Esophagus squamous epithelium (tissue), 5 donors: ENCODE measurements around the gene FBXO47. TPM values are rescaled to one million over a fixed set of nuclear protein-coding genes. Genes with fewer than 3 reads are reported as not detected.
"Not testable (repeated sequence)": the region's sequence is repeated elsewhere in the genome, so short reads cannot be mapped to it uniquely, and the experiment has no call there.

Experiments used
- DNase-seq: peaks from one replicate; lab custom pipeline; 2025; lab: John Stamatoyannopoulos, UW
- H3K27ac ChIP-seq, 4 donors: fragments of 200-600 bp; sonication (generic); one replicate each; pipeline ENCODE4 v1.5.1; 2016 to 2019; ENCODE audit warnings: mild to moderate bottlenecking in 1 of 4
- H3K27me3 ChIP-seq, 4 donors: fragments of 200-600 bp; sonication (generic); 1 replicate in 3 of 4; 2 replicates in 1 of 4; pipeline versions ENCODE4 v1.5.1 to v1.6.0; 2017 to 2021; ENCODE audit warnings: antibody characterized with exemption in 1 of 4
- H3K36me3 ChIP-seq, 3 donors: fragments of 200-600 bp; sonication (generic); one replicate each; pipeline ENCODE4 v1.5.1; 2016 to 2019
- H3K4me1 ChIP-seq, 3 donors: fragments of 200-600 bp; sonication (generic); one replicate each; pipeline ENCODE4 v1.5.1; 2017 to 2019
- H3K4me3 ChIP-seq, 4 donors: fragments of 200-600 bp; sonication (generic); 1 replicate in 3 of 4; 2 replicates in 1 of 4; pipeline ENCODE4 v1.5.1; 2016 to 2019; ENCODE audit warnings: mild to moderate bottlenecking in 2 of 4, moderate library complexity in 1 of 4
- H3K9me3 ChIP-seq, 3 donors: fragments of 200-600 bp; sonication (generic); one replicate each; pipeline ENCODE4 v1.5.1; 2016 to 2019
- POLR2A ChIP-seq, 4 donors: fragments of 450-650 bp; IDR thresholded peaks; one replicate each; pipeline ENCODE4 v1.6.1; 2017; ENCODE audit warnings: antibody characterized with exemption in 4 of 4, mild to moderate bottlenecking in 4 of 4, moderate library complexity in 3 of 4
- WGBS, 2 donors: methylation state at CpG; one replicate each; pipeline ENCODE4 v1.1.5; 2018; 5-methylcytosine and 5-hydroxymethylcytosine counted together
- intact Hi-C: fragments of 100-400 bp; cut with DNase I; formaldehyde crosslinking; loops from one replicate; pipeline ENCODE4 v1.15.0; 2022
- total RNA-seq, 4 donors: library from RNA; depleted of rRNA; stranded (reverse); fragments of >200 nt; gene quantifications; one replicate each; pipeline ENCODE4 v1.1.0, GENCODE V29; 2016
- TF ChIP-seq, protein P1 (sequence below), 6 experiments: fragments of 450-650 bp in 4 of 6; fragments of 200-600 bp in 2 of 6; sonication (generic) in 2 of 6; IDR thresholded peaks; one replicate each; pipeline ENCODE4 v1.5.1; 2016 to 2019; ENCODE audit warnings: antibody characterized with exemption in 6 of 6, mild to moderate bottlenecking in 4 of 6, moderate library complexity in 4 of 6
- donor health status: DM: yes; HTN: yes; CAD: no.

FBXO47 gene
- total RNA-seq, 4 donors from 2014 or later: not detected

DNA sequence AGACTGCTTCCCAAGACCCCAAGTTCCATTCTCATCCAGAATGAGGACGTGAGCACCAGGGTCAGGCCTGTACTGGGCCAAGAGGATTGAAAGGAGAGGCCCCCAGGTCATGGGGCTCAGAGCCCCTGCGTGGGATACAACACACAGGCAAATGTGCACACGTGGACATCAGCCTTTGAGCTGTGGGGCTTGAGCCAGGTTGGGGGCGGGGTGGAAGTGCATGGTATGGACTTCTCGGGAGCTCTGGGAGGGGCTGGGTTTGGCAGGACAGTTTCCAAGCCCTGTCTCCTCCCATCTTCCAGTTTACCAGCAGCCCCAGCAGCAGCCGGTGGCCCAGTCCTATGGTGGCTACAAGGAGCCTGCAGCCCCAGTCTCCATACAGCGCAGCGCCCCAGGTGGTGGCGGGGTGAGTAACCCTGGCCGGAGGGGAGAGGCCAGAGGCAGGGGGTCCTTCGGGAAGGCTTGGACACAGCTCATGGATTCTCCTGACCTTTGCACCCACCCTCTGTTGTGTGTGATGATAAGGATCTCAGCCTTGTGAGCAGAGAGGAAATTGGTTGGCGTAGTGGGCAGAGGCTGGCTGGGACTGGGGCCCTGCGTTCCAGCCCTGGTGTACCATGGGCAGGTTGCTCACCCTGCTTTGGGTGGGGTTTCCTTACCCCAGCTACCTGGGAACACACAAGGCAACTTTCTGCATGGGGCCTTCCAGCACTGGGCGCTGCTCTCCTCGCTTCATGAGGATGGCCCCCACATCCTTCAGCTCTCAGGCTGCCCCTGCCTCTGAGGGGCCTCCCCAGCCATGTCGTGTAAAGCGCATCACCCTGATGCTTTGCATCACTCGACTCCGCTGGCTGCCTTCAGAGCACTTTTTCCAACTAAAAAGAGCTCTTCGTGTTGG is 52.2 kb downstream of the FBXO47 start:
- 73 to 94% methylated on average over 8 to 10 of the region's 20 CpGs for WGBS, 2 donors
- Histone ChIP-seq H3K27ac (peak overlapping the region in 2 of 4 donors; percentile 2 to 30), H3K9me3 (no peaks in the 10 kb centered on the region), H3K4me1 (peaks cover 6 to 60% (median 10%) of the 10 kb centered on the region in 3 donors), H3K4me3 (no peak overlapping the region), H3K27me3 (no peaks in the 10 kb centered on the region), H3K36me3 (peaks cover 38 to 100% (median 60%) of the 10 kb centered on the region in 3 donors)
- no peak for DNase-seq
- TF ChIP-seq, protein P1, sequence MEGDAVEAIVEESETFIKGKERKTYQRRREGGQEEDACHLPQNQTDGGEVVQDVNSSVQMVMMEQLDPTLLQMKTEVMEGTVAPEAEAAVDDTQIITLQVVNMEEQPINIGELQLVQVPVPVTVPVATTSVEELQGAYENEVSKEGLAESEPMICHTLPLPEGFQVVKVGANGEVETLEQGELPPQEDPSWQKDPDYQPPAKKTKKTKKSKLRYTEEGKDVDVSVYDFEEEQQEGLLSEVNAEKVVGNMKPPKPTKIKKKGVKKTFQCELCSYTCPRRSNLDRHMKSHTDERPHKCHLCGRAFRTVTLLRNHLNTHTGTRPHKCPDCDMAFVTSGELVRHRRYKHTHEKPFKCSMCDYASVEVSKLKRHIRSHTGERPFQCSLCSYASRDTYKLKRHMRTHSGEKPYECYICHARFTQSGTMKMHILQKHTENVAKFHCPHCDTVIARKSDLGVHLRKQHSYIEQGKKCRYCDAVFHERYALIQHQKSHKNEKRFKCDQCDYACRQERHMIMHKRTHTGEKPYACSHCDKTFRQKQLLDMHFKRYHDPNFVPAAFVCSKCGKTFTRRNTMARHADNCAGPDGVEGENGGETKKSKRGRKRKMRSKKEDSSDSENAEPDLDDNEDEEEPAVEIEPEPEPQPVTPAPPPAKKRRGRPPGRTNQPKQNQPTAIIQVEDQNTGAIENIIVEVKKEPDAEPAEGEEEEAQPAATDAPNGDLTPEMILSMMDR (IDR thresholded peaks at IDR 0.05): no peak
- TF ChIP-seq POLR2A (IDR thresholded peaks at IDR 0.05): no peak
- intact Hi-C loops: no loop called here

GRCh38 chr17:38912221-38912813 is 54.9 kb downstream of the FBXO47 start:
- H3K4me1 ChIP-seq: peaks cover 25 to 76% (median 27%) of the 10 kb centered on the region in 3 donors
- no peaks in the 10 kb centered on the region for H3K9me3 ChIP-seq
- peak overlapping the region in 3 of 4 donors; percentile 20 to 45 (median 36) for H3K27ac ChIP-seq
- 58 to 86% methylated on average over 4 to 10 of the region's 13 CpGs for WGBS, 2 donors
- DNase-seq: no peak
- intact Hi-C loops: no loop called here
- H3K4me3 ChIP-seq: no peak overlapping the region
- H3K27me3 ChIP-seq: no peaks in the 10 kb centered on the region
- TF ChIP-seq, protein P1 (IDR thresholded peaks at IDR 0.05): no peak
- no peak for TF ChIP-seq POLR2A (IDR thresholded peaks at IDR 0.05)
- H3K36me3 ChIP-seq: peaks cover 29 to 91% (median 35%) of the 10 kb centered on the region in 3 donors

DNA sequence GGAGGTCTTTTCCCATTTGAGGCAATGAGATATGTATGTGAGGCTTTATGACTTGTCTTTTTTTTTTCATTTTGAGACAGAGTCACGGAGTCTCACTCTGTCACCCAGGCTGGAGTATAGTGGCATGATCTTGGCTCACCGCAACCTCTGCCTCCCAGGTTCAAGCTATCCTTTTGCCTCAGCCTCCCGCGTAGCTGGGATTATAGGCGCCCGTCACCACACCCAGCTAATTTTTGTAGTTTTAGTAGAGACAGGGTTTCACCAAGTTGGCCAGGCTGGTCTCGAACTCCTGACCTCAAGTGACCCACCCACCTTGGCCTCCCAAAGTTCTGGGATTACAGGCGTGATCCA is 55.5 kb downstream of the FBXO47 start:
- peaks cover 29 to 86% (median 30%) of the 10 kb centered on the region in 3 donors for H3K36me3 ChIP-seq
- peaks cover 31 to 76% (median 31%) of the 10 kb centered on the region in 3 donors for H3K4me1 ChIP-seq
- H3K4me3 ChIP-seq, H3K9me3 ChIP-seq, intact Hi-C loops, DNase-seq, H3K27me3 ChIP-seq: not testable (repeated sequence)
- peak overlapping the region in 3 of 4 donors; percentile 5 to 45 (median 30) for H3K27ac ChIP-seq
- 93 to 96% methylated on average over 7 to 8 of the region's 8 CpGs for WGBS, 2 donors

- peaks cover 27 to 86% (median 29%) of the 10 kb centered on the region in 3 donors for H3K36me3 ChIP-seq
- no peaks in the 10 kb centered on the region for H3K9me3 ChIP-seq
- no peaks in the 10 kb centered on the region for H3K27me3 ChIP-seq
- 79 to 86% methylated on average over 3 to 4 of the region's 10 CpGs for WGBS, 2 donors
- peak overlapping the region in 3 of 4 donors; percentile 5 to 30 (median 14) for H3K27ac ChIP-seq
- no peak overlapping the region for H3K4me3 ChIP-seq
- TF ChIP-seq, protein P1 (IDR thresholded peaks at IDR 0.05): no peak
- TF ChIP-seq POLR2A (IDR thresholded peaks at IDR 0.05): no peak
- H3K4me1 ChIP-seq: peaks cover 31 to 78% (median 33%) of the 10 kb centered on the region in 3 donors
- DNase-seq: no peak
- intact Hi-C loops: no loop called here
Measured at GRCh38 chr17:38911081-38911730, 56.0 kb downstream of the FBXO47 start.

DNA sequence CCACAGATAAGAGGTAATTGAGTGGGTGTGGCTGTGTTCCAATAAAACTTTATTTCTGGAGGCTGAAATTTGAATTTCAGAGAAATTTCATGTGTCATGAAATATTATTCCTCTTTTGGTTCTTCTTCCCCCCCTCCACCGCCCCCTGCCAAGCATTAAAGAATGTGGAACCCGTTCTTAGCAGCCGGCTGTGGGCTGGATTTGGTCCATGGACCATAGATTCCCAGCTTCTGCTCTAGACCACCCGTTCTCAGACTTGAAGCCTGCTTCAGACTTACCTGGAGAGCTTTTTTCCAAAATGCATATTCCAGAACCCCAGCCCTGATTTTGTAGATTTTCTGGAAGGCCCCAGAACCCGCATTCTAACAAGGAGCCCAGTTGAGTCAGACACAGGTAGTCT is 56.9 kb downstream of the FBXO47 start:
- H3K27me3 ChIP-seq: no peaks in the 10 kb centered on the region
- H3K27ac ChIP-seq: no peak overlapping the region
- no peak overlapping the region for H3K4me3 ChIP-seq
- H3K4me1 ChIP-seq: peaks cover 31 to 82% (median 36%) of the 10 kb centered on the region in 3 donors
- 71 to 77% methylated on average over 4 to 5 of the region's 5 CpGs for WGBS, 2 donors
- peaks cover 18 to 86% (median 21%) of the 10 kb centered on the region in 3 donors for H3K36me3 ChIP-seq
- no peak for DNase-seq
- TF ChIP-seq POLR2A (IDR thresholded peaks at IDR 0.05): no peak
- TF ChIP-seq, protein P1 (IDR thresholded peaks at IDR 0.05): no peak
- intact Hi-C loops: no loop called here
- H3K9me3 ChIP-seq: no peaks in the 10 kb centered on the region
